ENCODE results near the gene GSK3A. TPM values are rescaled to one million over a fixed set of nuclear protein-coding genes. Genes with fewer than 3 reads are reported as not detected.

GSK3A gene
- total and polyA plus RNA-seq, 8 donors: 5.8 to 77.2 (median 30.2) TPM

GRCh38 chr19:42207767-42208271 is 34.6 kb downstream of the GSK3A start:
- Histone ChIP-seq H3K36me3 (peaks cover 67 to 100% (median 100%) of the 10 kb centered on the region in 4 donors), H3K4me1 (peaks cover 0 to 55% (median 15%) of the 10 kb centered on the region in 4 donors), H3K27ac (peak overlapping the region in 2 of 5 donors; percentile 35 to 58), H3K4me3 (no peak overlapping the region), H3K27me3 (no peaks in the 10 kb centered on the region), H3K9me3 (no peaks in the 10 kb centered on the region)
- peak in 1 of 2 donors; percentile 43 for DNase-seq
- intact Hi-C loops (cut with DNase I; ENCODE audit: low total_unique reads): no loop called here
- WGBS, 5 donors: 71 to 79% (median 74%) methylated on average over 5 to 6 of the region's 6 CpGs
- TF ChIP-seq POLR2AphosphoS5 (IDR thresholded peaks at IDR 0.05) (no peak), EP300 (IDR thresholded peaks at IDR 0.05) (no peak), POLR2A (IDR thresholded peaks at IDR 0.05) (no peak), CTCF (IDR thresholded peaks at IDR 0.05) (no peak)

- H3K27me3 ChIP-seq: no peaks in the 10 kb centered on the region
- no peak for TF ChIP-seq POLR2AphosphoS5 (IDR thresholded peaks at IDR 0.05)
- no peak for TF ChIP-seq POLR2A (IDR thresholded peaks at IDR 0.05)
- TF ChIP-seq EP300 (IDR thresholded peaks at IDR 0.05): no peak
- no peak for TF ChIP-seq CTCF (IDR thresholded peaks at IDR 0.05)
- H3K4me3 ChIP-seq: no peak overlapping the region
- peak overlapping the region in 3 of 5 donors; percentile 13 to 58 (median 35) for H3K27ac ChIP-seq
- DNase-seq: no peak
- H3K9me3 ChIP-seq: no peaks in the 10 kb centered on the region
- peaks cover 73 to 100% (median 100%) of the 10 kb centered on the region in 4 donors for H3K36me3 ChIP-seq
- WGBS, 5 donors: 81 to 91% (median 83%) methylated on average over 13 to 14 of the region's 14 CpGs
- intact Hi-C loops (cut with DNase I; ENCODE audit: low total_unique reads): no loop called here
- H3K4me1 ChIP-seq: peaks cover 0 to 56% (median 18%) of the 10 kb centered on the region in 4 donors
Observed at GRCh38 chr19:42206871-42207755, 35.3 kb downstream of the GSK3A start.

- no peak overlapping the region for H3K4me3 ChIP-seq
- TF ChIP-seq CTCF (IDR thresholded peaks at IDR 0.05) (no peak), POLR2A (IDR thresholded peaks at IDR 0.05) (no peak), POLR2AphosphoS5 (IDR thresholded peaks at IDR 0.05) (no peak), EP300 (IDR thresholded peaks at IDR 0.05) (no peak)
- no peak for DNase-seq
- H3K4me1 ChIP-seq: peaks cover 4 to 70% (median 27%) of the 10 kb centered on the region in 4 donors
- 84 to 92% (median 89%) methylated on average over 6 of the region's 6 CpGs for WGBS, 5 donors
- H3K36me3 ChIP-seq: peaks cover 66 to 100% (median 100%) of the 10 kb centered on the region in 4 donors
- no peaks in the 10 kb centered on the region for H3K9me3 ChIP-seq
- intact Hi-C loops (cut with DNase I; ENCODE audit: low total_unique reads): no loop called here
- H3K27ac ChIP-seq: no peak overlapping the region
- no peaks in the 10 kb centered on the region for H3K27me3 ChIP-seq
Observed at GRCh38 chr19:42204664-42205063, 37.7 kb downstream of the GSK3A start.

GRCh38 chr19:42203700-42204099 is 38.7 kb downstream of the GSK3A start:
- H3K27me3 ChIP-seq: no peaks in the 10 kb centered on the region
- H3K4me1 ChIP-seq: peaks cover 10 to 69% (median 26%) of the 10 kb centered on the region in 4 donors
- H3K36me3 ChIP-seq: peaks cover 65 to 100% (median 100%) of the 10 kb centered on the region in 4 donors
- no peak for TF ChIP-seq POLR2A (IDR thresholded peaks at IDR 0.05)
- no peak for TF ChIP-seq POLR2AphosphoS5 (IDR thresholded peaks at IDR 0.05)
- no peak for TF ChIP-seq EP300 (IDR thresholded peaks at IDR 0.05)
- H3K4me3 ChIP-seq: no peak overlapping the region
- intact Hi-C loops (cut with DNase I; ENCODE audit: low total_unique reads): no loop called here
- WGBS, 5 donors: 86 to 97% (median 94%) methylated on average over 2 of the region's 2 CpGs
- no peak for DNase-seq
- H3K27ac ChIP-seq: no peak overlapping the region
- H3K9me3 ChIP-seq: no peaks in the 10 kb centered on the region
